Measurements from ENCODE around the gene MCU.

DNA sequence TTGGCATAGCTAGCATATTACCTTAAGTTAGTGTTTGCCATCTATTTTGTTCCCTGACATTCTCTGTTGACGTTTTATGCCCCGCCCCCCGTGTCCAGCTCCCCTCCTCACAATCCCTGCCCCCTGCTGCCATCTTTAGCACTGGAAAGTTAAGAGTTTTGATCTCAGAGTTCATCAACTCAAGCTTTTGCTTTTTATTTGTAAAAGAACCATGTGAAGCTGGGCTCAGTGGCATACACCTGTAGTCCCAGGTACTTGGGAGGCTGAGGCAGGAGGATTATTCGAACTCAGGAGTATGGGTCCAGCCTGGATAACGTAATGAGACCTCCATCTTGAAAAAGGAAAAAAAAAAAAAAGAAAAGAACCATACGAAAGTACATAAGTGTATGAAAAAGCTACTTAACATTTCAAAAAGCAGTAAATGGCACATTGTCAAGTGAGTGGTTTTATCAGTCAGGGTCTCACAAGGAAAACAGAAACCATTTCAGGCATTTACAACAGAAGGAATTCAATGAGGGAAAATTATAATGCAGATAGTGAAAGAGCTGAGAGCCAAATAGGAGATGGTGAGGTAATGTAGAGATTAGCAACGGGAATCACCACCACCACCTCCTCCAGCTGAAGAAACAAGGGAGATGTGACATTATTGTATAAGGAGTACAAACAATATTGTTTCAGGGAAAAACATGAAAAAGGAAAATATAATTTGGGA, 64.9 kb downstream of the MCU start:
- TF ChIP-seq, protein P1, sequence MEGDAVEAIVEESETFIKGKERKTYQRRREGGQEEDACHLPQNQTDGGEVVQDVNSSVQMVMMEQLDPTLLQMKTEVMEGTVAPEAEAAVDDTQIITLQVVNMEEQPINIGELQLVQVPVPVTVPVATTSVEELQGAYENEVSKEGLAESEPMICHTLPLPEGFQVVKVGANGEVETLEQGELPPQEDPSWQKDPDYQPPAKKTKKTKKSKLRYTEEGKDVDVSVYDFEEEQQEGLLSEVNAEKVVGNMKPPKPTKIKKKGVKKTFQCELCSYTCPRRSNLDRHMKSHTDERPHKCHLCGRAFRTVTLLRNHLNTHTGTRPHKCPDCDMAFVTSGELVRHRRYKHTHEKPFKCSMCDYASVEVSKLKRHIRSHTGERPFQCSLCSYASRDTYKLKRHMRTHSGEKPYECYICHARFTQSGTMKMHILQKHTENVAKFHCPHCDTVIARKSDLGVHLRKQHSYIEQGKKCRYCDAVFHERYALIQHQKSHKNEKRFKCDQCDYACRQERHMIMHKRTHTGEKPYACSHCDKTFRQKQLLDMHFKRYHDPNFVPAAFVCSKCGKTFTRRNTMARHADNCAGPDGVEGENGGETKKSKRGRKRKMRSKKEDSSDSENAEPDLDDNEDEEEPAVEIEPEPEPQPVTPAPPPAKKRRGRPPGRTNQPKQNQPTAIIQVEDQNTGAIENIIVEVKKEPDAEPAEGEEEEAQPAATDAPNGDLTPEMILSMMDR (IDR thresholded peaks at IDR 0.05; ENCODE audit: low read depth, low read length): no peak
- TF ChIP-seq MYC (IDR thresholded peaks at IDR 0.05; ENCODE audit: low read depth, low read length): no peak
